Measurements from ENCODE around the gene SPSB1. TPM values are rescaled to one million over a fixed set of nuclear protein-coding genes. Genes with fewer than 3 reads are reported as not detected.

Gene SPSB1
- total RNA-seq, 1 experiment from 2014 or later, result 4.3 TPM

- no peak overlapping the region for H3K27ac Mint-ChIP-seq
- peaks cover 16% of the 10 kb centered on the region for H3K9me3 Mint-ChIP-seq
- no peak overlapping the region for H3K4me3 Mint-ChIP-seq
- peaks cover 8% of the 10 kb centered on the region for H3K27me3 Mint-ChIP-seq (ENCODE audit: low read depth)
- ChIA-PET POLR2A (interaction anchor here (0.6 kb wide), 1 partner anchor 171 kb away, joined by 6 read pairs; no protein-coding TSS in a partner anchor), CTCF (interaction anchor here (0.6 to 5.9 kb wide), 35 partner anchors 10 to 1577 kb away, joined by 3 to 120 read pairs (median 4); no protein-coding TSS in a partner anchor)
- no peak for ATAC-seq
- DNase-seq (ENCODE audit: low spot score), result no peak
- no peak for TF ChIP-seq TP53 (CRISPR knock-in tag; IDR thresholded peaks at IDR 0.05)
- peak; percentile 59; the same call in 1 of the 2 replicates for TF ChIP-seq GABPB1 (CRISPR knock-in tag; IDR thresholded peaks at IDR 0.05)
- H3K4me1 Mint-ChIP-seq, result no peaks in the 10 kb centered on the region
- H3K36me3 Mint-ChIP-seq, result peaks cover 4% of the 10 kb centered on the region; the same call in 1 of the 2 replicates
Measured at GRCh38 chr1:9289711-9290485, 2.8 kb upstream of the SPSB1 start.

DNA sequence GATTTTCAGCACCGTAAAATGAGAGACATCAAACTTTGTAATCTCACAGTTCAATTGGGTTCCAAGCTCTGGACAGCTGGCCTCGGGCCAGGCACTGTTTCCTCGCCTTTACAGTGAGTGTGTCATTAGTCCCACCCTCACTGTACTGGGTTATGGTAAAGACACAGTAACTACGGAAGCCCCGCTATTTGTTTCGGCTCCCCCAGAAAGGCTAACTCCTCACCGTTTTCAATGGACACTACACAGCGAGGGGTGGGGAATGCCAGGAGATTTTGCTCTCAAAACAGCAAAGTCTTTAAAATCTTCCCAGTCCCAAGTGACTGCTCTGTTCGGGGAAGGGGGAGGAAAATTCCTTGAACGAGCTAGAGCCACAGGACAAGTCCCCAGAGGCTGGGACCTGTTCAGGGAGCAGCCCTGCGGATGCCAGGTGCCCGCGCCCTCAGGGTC is 757 bp upstream of the SPSB1 start:
- Mint-ChIP-seq H3K9me3 (peaks cover 10% of the 10 kb centered on the region), H3K27me3 (ENCODE audit: low read depth) (peaks cover 8% of the 10 kb centered on the region), H3K36me3 (peaks cover 4% of the 10 kb centered on the region; the same call in 1 of the 2 replicates), H3K27ac (no peak overlapping the region), H3K4me1 (peaks cover 12% of the 10 kb centered on the region), H3K4me3 (peak overlapping the region; percentile 70)
- ATAC-seq (peak; percentile 22), DNase-seq (ENCODE audit: low spot score) (no peak)
- CTCF ChIA-PET, result interaction anchor here (0.5 to 5.9 kb wide), 9 partner anchors 10 to 945 kb away, joined by 3 to 120 read pairs (median 5); no protein-coding TSS in a partner anchor
- TF ChIP-seq ZNF317 (CRISPR knock-in tag; IDR thresholded peaks at IDR 0.05; ENCODE audit: borderline replicate concordance, low read depth) (no peak), E2F5 (CRISPR knock-in tag; IDR thresholded peaks at IDR 0.05) (no peak), FOXJ3 (CRISPR knock-in tag; IDR thresholded peaks at IDR 0.05; ENCODE audit: borderline replicate concordance) (no peak), ATF1 (CRISPR knock-in tag; IDR thresholded peaks at IDR 0.05) (no peak), JUN (CRISPR knock-in tag; IDR thresholded peaks at IDR 0.05) (no peak), EMX1 (CRISPR knock-in tag; IDR thresholded peaks at IDR 0.05) (no peak), NFYB (CRISPR knock-in tag; conservative IDR thresholded peaks at IDR 0.05; ENCODE audit: low read depth) (no peak), NFE2L1 (CRISPR knock-in tag; IDR thresholded peaks at IDR 0.05) (no peak), IRF2 (CRISPR knock-in tag; IDR thresholded peaks at IDR 0.05; ENCODE audit: borderline replicate concordance, low read depth) (no peak), RELA (CRISPR knock-in tag; IDR thresholded peaks at IDR 0.05; ENCODE audit: borderline replicate concordance) (no peak), ZSCAN18 (CRISPR knock-in tag; IDR thresholded peaks at IDR 0.05) (no peak)
- TF ChIP-seq, protein P1, sequence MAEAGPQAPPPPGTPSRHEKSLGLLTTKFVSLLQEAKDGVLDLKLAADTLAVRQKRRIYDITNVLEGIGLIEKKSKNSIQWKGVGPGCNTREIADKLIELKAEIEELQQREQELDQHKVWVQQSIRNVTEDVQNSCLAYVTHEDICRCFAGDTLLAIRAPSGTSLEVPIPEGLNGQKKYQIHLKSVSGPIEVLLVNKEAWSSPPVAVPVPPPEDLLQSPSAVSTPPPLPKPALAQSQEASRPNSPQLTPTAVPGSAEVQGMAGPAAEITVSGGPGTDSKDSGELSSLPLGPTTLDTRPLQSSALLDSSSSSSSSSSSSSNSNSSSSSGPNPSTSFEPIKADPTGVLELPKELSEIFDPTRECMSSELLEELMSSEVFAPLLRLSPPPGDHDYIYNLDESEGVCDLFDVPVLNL (CRISPR knock-in tag; IDR thresholded peaks at IDR 0.05; ENCODE audit: borderline replicate concordance, low read depth), result no peak
- POLR2A ChIA-PET, result interaction anchor here (0.6 kb wide), 1 partner anchor 204 kb away, joined by 3 read pairs; no protein-coding TSS in a partner anchor

DNA sequence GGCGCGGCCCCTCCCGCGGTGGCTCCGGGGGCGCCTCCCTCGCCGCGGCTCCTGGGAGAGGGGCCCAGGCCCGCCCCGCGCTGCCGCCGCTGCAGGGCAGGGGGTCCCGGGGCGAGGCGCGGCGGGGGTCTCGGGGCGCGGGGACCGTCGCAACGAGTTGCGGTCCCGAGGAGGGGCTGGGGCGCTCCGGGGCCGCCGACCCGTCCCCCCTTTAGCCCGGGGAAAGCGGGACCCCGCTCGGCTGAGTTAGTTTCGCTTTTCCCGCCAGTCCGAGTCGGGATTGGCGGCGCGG is 493 bp downstream of the SPSB1 start:
- Mint-ChIP-seq H3K4me1 (peaks cover 12% of the 10 kb centered on the region), H3K27ac (no peak overlapping the region), H3K4me3 (no peak overlapping the region), H3K9me3 (peaks cover 8% of the 10 kb centered on the region), H3K27me3 (ENCODE audit: low read depth) (peaks cover 8% of the 10 kb centered on the region), H3K36me3 (peaks cover 4% of the 10 kb centered on the region; the same call in 1 of the 2 replicates)
- CTCF ChIA-PET, result no interaction called here
- DNase-seq (ENCODE audit: low spot score) (no peak), ATAC-seq (no peak)
- POLR2A ChIA-PET, result no interaction called here
- TF ChIP-seq CTCF (IDR thresholded peaks at IDR 0.05), result no peak
- TF ChIP-seq STAT6 (CRISPR knock-in tag; conservative IDR thresholded peaks at IDR 0.05; ENCODE audit: low read depth), result no peak
- TF ChIP-seq, protein P2, sequence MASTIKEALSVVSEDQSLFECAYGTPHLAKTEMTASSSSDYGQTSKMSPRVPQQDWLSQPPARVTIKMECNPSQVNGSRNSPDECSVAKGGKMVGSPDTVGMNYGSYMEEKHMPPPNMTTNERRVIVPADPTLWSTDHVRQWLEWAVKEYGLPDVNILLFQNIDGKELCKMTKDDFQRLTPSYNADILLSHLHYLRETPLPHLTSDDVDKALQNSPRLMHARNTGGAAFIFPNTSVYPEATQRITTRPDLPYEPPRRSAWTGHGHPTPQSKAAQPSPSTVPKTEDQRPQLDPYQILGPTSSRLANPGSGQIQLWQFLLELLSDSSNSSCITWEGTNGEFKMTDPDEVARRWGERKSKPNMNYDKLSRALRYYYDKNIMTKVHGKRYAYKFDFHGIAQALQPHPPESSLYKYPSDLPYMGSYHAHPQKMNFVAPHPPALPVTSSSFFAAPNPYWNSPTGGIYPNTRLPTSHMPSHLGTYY (CRISPR knock-in tag; IDR thresholded peaks at IDR 0.05), result no peak
- TF ChIP-seq CDX4 (CRISPR knock-in tag; IDR thresholded peaks at IDR 0.05; ENCODE audit: borderline replicate concordance), result no peak
- no peak for TF ChIP-seq ZNF671 (CRISPR knock-in tag; IDR thresholded peaks at IDR 0.05)
- TF ChIP-seq ESRRA (CRISPR knock-in tag; IDR thresholded peaks at IDR 0.05; ENCODE audit: borderline replicate concordance), result no peak
- TF ChIP-seq, protein P3, sequence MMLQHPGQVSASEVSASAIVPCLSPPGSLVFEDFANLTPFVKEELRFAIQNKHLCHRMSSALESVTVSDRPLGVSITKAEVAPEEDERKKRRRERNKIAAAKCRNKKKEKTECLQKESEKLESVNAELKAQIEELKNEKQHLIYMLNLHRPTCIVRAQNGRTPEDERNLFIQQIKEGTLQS (CRISPR knock-in tag; conservative IDR thresholded peaks at IDR 0.05), result no peak
